ENCODE data around the gene TRPM5. TPM values are rescaled to one million over a fixed set of nuclear protein-coding genes. Genes with fewer than 3 reads are reported as not detected.

Gene TRPM5
- polyA plus RNA-seq, 1 donor (not counting 4 experiments of a cell fraction or from before 2014, with no cell fraction given) = not detected

DNA sequence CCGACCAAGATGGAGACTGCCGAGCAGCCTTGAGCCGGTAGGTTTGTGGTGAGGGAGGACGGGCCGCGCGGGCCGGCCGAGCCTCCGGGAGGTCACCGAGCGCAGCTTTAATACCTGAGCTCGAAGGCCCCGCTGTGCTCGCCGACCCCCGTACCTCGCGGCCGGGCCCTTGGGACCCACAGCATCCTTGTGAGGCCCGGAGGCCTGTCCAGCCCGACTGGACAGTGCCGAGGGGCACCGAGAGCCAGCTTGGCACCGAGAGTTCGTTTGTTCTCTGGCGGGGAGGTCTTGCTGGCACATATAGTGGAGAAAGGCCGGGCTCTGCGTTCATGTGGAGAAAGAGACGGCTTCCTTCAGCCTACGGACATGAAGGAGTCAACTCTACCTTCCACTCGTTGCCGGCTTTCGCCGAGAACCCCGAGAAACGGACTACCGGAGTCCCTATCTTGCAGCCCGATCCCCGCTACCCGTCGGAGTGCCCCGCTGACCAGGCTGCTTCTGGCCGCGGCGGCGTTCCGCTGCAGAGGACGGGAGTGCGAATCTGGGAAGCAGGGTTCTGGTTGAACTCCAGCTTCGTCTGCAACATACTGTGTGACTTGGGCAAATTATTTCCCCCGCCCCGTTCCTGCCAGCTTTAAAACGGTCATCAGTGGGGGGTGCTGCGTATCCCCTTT lies 43.4 kb downstream of the TRPM5 start:
- H3K27me3 ChIP-seq (ENCODE audit: control insufficient read depth, extremely low read depth, insufficient read depth, low read length) = no peaks in the 10 kb centered on the region
- H3K27ac ChIP-seq (ENCODE audit: control insufficient read depth, insufficient read depth, low read length) = peak overlapping the region; percentile 87
- peak overlapping the region; percentile 97 to 99 (median 99) for H3K4me3 ChIP-seq (ENCODE audit: control insufficient read depth in 2 of 3, extremely low read depth in 1 of 3, insufficient read depth in 2 of 3, low read depth in 1 of 3, low read length in 3 of 3)
- no peaks in the 10 kb centered on the region for H4K20me1 ChIP-seq (ENCODE audit: control insufficient read depth, extremely low read depth, insufficient read depth, low read length)
- no peaks in the 10 kb centered on the region for H3K9me1 ChIP-seq (ENCODE audit: control insufficient read depth, extremely low read depth, insufficient read depth, low read length)
- H3K4me2 ChIP-seq (ENCODE audit: control insufficient read depth, extremely low read depth, insufficient read depth, low read depth, low read length) = peak overlapping the region; percentile 98
- no peaks in the 10 kb centered on the region for H3K9me3 ChIP-seq (ENCODE audit: control insufficient read depth, low read depth, low read length)
- no peak for DNase-seq (ENCODE audit: low read depth, low spot score)
- peaks cover 26% of the 10 kb centered on the region for H3K79me2 ChIP-seq (ENCODE audit: control insufficient read depth, insufficient read depth, low read length)
- no peak for FAIRE-seq
- dilution Hi-C loops (cut with MboI; ENCODE audit: extremely low pct_ligation_motif_present, low sequenced_read_pairs) = no loop called here
- peak overlapping the region; percentile 97 for H3K9ac ChIP-seq (ENCODE audit: control insufficient read depth, extremely low read depth, insufficient read depth, low read length)
- peaks cover 19% of the 10 kb centered on the region for H3K4me1 ChIP-seq (ENCODE audit: control insufficient read depth, extremely low read depth, insufficient read depth, low read length)
- H3K36me3 ChIP-seq (ENCODE audit: control insufficient read depth in 2 of 2, extremely low read depth in 1 of 2, insufficient read depth in 2 of 2, low read length in 2 of 2) = peaks cover 23% of the 10 kb centered on the region in 2 experiments
- peak overlapping the region; percentile 30 for H2AFZ ChIP-seq (ENCODE audit: control insufficient read depth, low read length)
- no peak for TF ChIP-seq EZH2 (IDR thresholded peaks at IDR 0.05; ENCODE audit: low read length)
- TF ChIP-seq, protein P1, sequence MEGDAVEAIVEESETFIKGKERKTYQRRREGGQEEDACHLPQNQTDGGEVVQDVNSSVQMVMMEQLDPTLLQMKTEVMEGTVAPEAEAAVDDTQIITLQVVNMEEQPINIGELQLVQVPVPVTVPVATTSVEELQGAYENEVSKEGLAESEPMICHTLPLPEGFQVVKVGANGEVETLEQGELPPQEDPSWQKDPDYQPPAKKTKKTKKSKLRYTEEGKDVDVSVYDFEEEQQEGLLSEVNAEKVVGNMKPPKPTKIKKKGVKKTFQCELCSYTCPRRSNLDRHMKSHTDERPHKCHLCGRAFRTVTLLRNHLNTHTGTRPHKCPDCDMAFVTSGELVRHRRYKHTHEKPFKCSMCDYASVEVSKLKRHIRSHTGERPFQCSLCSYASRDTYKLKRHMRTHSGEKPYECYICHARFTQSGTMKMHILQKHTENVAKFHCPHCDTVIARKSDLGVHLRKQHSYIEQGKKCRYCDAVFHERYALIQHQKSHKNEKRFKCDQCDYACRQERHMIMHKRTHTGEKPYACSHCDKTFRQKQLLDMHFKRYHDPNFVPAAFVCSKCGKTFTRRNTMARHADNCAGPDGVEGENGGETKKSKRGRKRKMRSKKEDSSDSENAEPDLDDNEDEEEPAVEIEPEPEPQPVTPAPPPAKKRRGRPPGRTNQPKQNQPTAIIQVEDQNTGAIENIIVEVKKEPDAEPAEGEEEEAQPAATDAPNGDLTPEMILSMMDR (optimal IDR thresholded peaks at IDR 0.05 in 1 of 3, IDR thresholded peaks at IDR 0.05 in 1 of 3, conservative IDR thresholded peaks at IDR 0.05 in 1 of 3; ENCODE audit: extremely low read depth in 1 of 3, insufficient read depth in 2 of 3, low read length in 3 of 3) = no peak

DNA sequence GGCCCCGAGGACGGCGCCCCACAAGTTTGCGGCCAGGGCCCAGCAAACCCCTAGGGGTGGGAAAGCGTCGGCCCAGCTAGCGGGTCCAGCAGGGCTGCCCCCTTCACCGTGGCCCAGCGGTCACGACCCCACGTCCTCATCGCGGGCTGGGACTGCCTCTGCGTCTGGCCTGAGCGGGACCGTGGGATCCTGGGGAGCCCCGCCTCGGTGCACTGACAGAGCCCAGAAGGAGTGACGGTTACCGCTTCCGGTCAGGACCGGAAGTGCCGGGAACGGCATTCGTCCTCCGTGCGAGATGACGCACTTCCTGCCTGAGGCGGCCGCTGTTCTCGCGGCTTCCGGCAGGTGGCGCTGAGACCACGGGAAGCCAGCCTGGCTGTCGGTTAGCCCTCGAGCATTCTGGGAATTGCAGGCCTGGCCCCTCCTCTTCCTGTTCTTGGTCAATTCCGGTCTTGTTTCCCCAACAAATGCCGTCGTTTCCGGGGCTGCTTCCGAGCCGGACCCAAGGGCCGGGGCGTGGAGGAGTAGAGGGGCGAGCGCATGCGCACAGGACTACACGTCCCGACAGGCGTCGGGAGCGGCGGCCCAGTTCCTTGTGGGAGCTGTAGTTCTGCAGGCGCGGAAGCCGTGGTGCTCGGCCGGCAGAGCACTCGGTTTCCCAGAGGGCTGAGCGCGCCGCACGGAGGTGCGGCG lies 44.1 kb downstream of the TRPM5 start, which contains the start of gene TSSC4:
TSS of gene TSSC4 (plus strand) at position 682 of the 693 bp plus-strand sequence. CDS start 1,884 bp downstream, outside the sequence.
- peak within 1 kb of the TSS; percentile 37 for H2AFZ ChIP-seq (ENCODE audit: control insufficient read depth, low read length)
- H3K4me2 ChIP-seq (ENCODE audit: control insufficient read depth, extremely low read depth, insufficient read depth, low read depth, low read length) = peak within 1 kb of the TSS; percentile 98
- peaks cover 23 to 28% of the 10 kb centered on the region in 2 experiments for H3K36me3 ChIP-seq (ENCODE audit: control insufficient read depth in 2 of 2, extremely low read depth in 1 of 2, insufficient read depth in 2 of 2, low read length in 2 of 2)
- peak within 1 kb of the TSS; percentile 97 for H3K9ac ChIP-seq (ENCODE audit: control insufficient read depth, extremely low read depth, insufficient read depth, low read length)
- H3K9me3 ChIP-seq (ENCODE audit: control insufficient read depth, low read depth, low read length) = no peaks in the 10 kb centered on the region
- TF ChIP-seq, protein P1 (optimal IDR thresholded peaks at IDR 0.05 in 1 of 3, IDR thresholded peaks at IDR 0.05 in 1 of 3, conservative IDR thresholded peaks at IDR 0.05 in 1 of 3; ENCODE audit: extremely low read depth in 1 of 3, insufficient read depth in 2 of 3, low read length in 3 of 3) = peak; percentile 98 to 99 (median 99)
- TF ChIP-seq EZH2 (IDR thresholded peaks at IDR 0.05; ENCODE audit: low read length) = no peak
- DNase-seq (ENCODE audit: low read depth, low spot score) = peak; percentile 99
- FAIRE-seq = peak; percentile 95
- no peaks in the 10 kb centered on the region for H4K20me1 ChIP-seq (ENCODE audit: control insufficient read depth, extremely low read depth, insufficient read depth, low read length)
- no peaks in the 10 kb centered on the region for H3K9me1 ChIP-seq (ENCODE audit: control insufficient read depth, extremely low read depth, insufficient read depth, low read length)
- H3K79me2 ChIP-seq (ENCODE audit: control insufficient read depth, insufficient read depth, low read length) = peaks cover 28% of the 10 kb centered on the region
- peaks cover 19% of the 10 kb centered on the region for H3K4me1 ChIP-seq (ENCODE audit: control insufficient read depth, extremely low read depth, insufficient read depth, low read length)
- dilution Hi-C loops (cut with MboI; ENCODE audit: extremely low pct_ligation_motif_present, low sequenced_read_pairs) = no loop called here
- no peaks in the 10 kb centered on the region for H3K27me3 ChIP-seq (ENCODE audit: control insufficient read depth, extremely low read depth, insufficient read depth, low read length)
- peak within 1 kb of the TSS; percentile 87 for H3K27ac ChIP-seq (ENCODE audit: control insufficient read depth, insufficient read depth, low read length)
- H3K4me3 ChIP-seq (ENCODE audit: control insufficient read depth in 2 of 3, extremely low read depth in 1 of 3, insufficient read depth in 2 of 3, low read depth in 1 of 3, low read length in 3 of 3) = peak within 1 kb of the TSS; percentile 97 to 99 (median 99)
